Stimulated activated CD4-positive, alpha-beta T cell treated with anti-CD3 and anti-CD28 coated beads, TNF-alpha, amount 100 ng/mL, for 48 hours (primary cell): ENCODE measurements around the gene ENTPD2.

ENCODE experiments used
- DNase-seq, 3 donors: peaks; one replicate each; pipeline ENCODE4 v3.0.0-alpha.2; 2020; ENCODE audit warnings: low read depth in 3 of 3

The ENTPD2 gene

DNA sequence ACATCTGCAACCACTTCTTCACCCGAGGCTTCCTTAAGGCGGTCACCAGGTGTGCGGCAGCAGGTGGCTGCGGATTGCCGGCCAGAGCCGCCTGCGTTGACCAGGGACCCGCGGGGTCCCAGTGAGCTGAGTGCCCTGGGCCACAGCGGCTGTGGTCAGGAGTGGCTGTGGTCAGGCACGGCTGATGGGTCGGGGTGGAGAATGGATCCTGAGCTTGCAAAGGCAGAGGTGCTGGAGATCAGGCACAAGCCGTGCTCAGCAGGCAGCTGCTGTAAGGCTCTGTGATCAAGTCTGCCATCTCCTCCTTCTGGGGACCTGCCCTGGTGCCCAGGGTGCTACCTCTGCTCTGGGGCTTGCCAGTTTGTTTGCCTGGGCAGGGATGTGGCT is 25.5 kb upstream of the ENTPD2 start:
- no peak for DNase-seq

DNA sequence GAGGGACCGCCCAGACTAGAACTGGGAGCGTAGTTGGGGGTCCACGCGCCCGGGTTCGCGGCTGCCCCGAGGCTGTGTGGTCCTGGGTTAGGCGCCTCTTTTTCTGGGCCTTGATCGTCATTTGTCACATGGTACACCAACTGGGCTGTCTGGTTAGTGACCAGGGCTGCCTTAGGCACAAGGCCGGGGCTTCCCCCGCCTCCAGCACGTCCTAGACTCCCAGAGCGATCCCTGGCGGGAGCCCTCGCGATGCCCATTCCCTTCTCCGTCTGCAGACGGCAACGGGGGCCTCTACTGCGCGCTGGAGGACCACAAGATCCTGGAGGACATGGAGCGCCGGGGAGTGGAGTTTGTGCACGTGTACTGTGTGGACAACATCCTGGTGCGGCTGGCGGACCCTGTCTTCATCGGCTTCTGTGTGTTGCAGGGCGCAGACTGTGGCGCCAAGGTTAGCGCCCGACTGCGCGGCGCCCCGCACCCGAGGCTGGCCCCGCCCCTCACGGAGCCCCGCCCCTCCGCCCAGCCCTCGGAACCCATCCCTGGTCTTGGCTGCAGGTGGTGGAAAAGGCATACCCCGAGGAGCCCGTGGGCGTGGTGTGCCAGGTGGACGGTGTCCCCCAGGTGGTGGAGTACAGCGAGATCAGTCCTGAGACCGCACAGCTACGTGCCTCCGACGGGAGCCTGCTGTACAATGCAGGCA is 25.0 kb upstream of the ENTPD2 start:
- DNase-seq: no peak

DNA sequence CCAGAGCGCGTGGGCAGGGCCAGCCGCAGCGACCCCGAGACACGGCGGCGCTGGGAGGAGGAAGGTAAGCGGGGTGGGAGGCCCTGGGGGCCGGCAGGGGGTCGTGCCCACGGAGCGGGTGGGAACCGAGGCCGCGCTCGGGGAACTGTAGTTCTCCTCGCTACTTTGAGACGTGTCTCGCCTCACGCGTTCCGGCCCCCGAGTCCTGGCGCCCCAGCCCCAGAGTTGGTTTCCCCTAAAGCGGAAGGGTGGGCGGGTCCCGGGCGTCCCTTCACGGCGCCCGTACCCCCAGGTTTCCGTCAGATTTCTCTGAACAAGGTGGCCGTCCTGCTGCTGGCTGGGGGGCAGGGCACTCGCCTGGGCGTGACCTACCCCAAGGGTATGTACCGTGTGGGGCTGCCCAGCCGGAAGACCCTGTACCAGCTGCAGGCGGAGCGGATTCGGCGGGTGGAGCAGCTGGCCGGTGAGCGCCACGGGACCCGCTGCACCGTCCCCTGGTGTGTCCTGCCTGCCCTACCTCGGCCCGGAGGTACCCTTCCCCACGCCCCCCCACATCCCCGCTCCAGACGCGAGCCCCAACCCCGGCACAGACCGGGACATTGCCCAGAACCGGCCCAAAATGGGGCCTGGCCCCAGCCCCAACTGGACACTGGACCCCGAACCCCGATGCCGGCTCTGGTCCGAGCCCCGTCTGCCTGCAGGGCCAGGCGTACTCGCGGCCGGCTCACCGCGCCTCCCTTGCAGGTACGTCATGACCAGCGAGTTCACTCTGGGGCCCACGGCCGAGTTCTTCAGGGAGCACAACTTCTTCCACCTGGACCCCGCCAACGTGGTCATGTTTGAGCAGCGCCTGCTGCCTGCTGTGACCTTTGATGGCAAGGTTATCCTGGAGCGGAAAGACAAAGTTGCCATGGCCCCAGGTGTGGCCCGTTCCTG is 24.2 kb upstream of the ENTPD2 start:
- DNase-seq: no peak

DNA sequence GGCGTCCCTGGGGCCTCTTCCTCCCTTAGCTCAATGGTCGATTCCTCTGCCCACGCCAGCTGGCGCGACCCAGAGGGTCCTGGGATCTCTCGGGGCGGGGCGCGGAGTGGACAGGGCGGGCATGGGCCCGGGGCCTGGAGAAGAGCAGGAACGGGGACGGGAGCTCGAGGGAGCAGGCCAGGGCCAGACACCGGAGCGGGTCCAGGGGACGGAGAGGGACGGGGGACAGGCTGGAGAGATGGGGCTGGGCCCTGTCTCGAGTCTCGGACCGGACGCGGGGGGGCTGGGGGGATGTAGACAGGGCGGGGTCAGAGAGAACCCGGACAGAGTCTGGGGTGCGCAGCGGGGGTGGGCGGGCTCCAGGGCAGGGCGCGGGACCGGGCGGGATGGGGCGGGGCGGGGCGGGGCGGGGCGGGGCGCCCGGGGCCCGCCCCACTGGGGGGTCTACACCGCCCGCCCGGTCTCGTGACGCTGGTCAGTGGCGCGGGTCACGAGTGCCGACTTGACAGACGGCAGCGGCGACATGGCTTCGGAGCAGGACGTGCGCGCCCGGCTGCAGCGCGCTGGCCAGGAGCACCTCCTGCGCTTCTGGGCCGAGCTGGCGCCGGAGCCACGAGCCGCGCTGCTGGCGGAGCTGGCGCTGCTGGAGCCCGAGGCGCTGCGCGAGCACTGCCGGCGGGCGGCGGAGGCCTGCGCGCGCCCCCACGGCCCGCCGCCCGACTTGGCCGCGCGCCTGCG is 23.3 kb upstream of the ENTPD2 start, which contains the start of gene UAP1L1:
Gene UAP1L1 (plus strand): TSS at position 508 of the 738 bp plus-strand sequence. CDS start 16 bp downstream, at position 524.
- DNase-seq: no peak

DNA sequence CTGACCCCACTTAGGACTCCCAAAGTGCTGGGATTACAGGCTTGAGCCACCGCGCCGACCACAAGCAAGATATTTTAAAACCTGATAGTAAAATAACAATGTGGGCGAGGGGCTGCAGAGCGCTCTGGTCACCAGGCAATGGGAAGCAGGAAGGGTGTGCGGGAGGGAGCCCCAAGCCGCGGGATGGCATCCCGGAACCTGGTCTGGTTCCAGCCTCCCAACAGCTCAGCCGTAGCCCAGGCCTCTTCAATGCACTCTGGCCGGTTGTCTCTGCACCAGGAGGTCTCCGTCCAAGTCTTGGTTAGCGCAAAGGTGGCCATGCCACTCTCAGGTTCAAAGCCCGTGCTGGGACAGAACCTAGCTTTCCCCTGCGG is 22.8 kb upstream of the ENTPD2 start:
- no peak for DNase-seq

DNA sequence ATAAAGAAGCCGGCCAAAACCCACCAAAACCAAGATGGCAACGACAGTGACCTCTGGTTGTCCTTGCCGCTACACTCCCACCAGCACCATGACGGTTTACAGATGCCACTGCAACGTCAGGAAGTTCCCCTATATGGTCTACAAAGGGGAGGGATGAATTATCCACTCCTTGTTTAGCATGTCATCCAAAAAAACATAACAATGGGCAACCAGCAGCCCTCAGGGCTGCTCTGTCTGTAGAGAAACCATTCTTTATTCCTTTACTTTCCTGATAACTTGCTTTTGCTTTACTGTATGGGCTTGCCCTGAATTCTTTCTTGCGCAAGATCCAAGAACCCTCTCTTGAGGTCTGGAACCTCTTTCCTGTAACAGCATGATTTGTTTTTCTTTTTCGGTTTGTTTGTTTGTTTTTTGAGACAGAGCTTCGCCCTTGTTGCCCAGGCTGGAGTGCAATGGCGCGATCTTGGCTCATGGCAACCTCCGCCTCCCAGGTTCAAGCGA is 21.5 kb upstream of the ENTPD2 start:
- no peak for DNase-seq

DNA sequence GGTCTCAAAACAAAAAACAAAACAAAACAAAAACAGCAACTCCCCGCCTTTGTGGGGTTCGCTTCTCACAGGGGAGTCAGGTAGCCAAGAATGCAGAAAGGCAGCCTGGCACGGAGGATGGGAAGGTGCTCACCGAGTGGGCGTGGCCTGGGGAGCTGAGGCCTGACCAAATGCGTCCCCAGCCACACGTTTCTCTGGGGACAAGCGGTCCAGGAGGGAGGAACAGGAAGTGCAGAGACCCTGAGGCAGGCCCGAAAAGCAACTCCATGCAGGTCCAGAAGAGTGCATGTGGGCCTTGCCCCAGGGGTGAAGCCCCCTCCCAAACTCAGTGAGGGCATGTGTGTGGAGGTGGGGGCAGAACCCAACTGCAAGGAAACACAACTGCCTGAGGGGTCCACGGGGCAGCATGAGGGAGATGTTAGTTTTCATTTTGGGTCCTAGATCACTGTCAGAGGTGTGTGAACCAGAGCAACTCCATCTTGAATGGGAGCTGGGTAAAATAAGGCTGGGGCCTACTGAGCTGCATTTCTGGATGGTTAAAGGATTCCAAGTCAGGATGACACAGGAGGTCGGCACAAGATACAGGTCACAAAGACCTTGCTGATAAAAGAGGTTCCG is 20.9 kb upstream of the ENTPD2 start:
- DNase-seq: no peak

DNA sequence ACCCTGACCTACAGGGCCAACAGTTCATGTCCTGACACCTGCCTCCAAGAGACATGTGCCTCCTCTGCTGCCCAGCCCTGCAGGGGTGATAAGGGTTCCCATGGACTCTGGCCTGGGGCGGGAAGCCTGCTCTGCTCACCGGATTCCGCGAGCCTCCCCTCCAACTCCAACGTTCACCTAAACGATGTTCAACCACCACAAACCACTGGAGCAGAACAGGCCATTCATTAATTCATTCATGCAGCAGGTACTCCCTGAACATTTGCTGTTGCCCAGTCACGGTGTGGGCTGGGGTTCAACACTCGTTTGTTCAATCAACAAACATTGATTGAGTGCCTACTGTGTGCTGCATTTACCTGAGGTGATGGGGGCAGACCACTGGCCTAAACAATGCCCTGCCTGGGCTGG is 20.1 kb upstream of the ENTPD2 start:
- DNase-seq: no peak

DNA sequence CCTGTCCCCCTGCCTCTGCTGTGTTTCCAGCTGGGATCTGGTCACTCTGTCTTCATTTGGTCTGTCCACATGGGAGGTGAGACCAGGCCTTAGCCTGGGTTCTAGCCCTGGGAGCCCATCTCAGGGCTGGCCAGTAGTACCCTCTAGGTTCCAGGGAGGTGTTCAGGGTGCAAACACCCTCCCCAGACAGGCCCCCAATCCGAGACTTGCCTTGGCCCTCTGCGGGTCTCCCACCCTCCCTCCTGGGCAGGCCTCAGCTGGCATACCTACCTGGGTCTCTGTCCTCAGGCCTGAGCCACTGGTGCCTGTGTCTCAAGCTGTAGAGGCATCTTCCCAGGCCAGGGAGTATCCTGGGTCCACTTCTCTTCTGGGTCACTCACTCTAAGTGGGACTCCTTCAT is 17.4 kb upstream of the ENTPD2 start:
- DNase-seq: no peak

DNA sequence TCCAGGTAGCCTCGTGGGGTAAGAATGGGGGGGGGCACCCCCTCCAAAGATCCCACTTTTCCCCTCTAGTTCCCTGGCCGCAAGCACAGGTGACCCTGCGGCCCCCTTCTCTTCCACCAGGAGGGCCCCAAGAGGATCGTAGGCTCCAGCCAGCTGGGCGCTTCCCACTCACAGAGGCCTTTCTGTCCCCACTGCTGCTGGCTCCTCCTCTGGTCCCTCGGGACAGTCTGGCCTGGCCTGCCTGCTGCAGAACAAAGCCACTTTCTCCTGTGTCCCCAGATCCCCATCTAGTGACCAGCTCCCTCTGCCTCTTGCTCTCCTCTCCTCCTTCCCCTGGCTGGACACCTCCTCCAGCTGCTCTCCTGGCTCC is 17.0 kb upstream of the ENTPD2 start:
- DNase-seq: no peak

DNA sequence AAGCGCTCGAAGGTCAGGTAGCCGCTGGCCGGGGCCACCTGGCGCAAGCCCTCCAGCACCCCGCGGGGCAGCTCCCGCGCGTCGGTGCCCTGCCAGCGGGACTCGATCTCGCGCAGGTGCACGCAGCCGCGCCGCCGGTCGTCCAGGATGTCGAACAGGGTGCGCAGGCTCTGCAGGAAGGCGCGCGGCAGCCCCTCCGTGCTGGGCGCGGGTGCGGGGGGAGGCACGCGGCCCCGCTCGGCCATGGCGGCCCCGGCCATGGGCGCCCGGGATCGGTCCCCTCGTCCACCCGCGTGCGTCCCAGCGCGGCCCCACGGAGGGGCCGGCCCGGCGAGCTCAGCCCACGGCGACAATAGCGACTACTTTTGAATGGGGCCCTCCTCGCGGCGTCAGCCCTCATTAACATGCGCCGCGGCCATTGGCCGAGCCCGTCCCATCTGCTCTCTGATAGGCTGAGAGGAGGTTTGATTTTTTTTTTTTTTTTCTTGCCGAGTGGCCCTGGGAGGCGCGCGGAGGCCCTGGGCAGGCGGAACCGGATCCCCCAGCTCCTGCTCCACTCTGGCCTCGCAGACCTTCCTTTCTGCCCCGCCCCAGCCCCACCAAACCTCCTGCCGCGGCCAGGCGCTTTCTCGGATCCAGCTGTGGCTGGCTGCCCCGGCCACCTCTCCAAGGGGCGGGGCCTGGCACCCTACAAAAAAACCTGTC is 16.5 kb upstream of the ENTPD2 start, which contains the start of gene SAPCD2:
Gene SAPCD2 (minus strand): TSS at position 357 of the 705 bp plus-strand sequence. CDS start 97 bp downstream, at position 260.
- DNase-seq: peak; percentile 61 to 73 (median 65)

DNA sequence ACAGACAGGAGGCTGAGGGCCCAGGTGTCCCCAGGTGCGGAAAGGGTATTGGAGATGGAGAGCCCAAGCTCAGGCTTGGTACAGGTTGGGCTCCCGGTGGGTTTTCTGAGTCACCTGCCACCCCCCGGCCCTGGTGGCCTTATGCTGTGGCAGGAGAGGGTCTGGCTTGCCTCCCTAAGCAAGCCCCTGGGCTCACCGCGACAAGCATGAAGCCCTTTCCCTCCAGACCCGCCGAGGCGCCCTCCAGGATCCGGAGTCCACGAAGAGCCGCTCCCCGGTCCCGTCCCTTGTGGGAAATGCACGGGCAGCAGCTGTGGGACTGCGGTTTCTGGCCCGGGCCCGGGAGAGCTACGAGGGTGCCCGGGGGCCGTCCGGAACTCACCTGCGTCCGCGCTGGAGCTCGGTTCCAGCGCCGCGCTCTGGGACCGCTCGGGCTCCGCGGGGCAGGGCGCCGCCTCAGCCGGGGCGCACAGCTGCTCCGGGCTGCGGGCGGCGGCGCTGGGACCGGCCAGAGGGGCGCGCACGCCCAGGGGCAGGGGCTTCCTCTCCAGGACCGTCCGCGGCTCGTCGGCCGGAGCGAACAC is 15.7 kb upstream of the ENTPD2 start:
- DNase-seq: no peak

DNA sequence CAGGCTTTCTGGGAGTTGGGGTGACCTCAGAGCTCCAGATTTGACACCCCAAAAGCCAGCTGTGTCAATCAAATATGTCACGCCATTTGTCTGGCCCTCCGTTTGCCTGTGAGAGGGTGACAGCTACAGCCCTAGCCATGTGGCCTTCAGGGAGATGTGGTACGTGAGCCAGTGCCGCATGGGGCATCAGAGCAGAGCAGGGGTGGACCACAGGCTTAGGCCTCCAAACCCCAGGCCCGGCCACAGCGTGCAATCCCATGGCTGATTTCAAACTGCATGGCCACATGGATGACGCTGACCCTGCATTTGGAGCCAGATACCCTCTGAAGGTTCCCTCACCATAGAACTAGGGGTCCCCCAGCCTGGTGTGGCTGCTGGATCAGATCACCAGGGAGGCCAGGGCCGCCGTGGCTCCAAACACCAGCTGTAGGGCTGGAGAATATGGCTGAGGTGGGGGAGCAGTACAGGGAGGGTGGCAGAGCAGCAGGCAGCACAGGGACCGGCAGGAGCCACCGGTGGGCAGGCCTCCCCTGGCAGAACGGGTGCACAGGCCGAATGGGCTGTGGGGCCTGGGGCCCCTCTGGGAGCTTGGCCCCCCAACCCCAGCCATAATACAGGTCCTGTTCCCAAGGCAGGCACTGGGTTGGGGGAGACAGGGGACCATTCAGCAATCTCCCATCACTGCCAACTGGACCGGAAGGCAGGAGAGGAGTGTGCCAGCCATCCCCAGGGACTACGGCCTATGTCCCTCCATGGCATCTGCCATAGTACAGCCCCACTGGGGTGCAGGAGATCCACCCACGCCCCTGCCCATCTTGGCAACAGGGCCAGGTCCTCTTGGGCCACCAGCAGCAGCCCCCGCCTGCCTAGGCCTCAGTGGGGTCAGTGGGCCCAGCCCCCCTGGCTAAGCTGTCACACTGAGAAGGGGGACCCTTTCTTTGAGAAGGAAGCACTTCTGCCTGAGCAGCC is 15.0 kb upstream of the ENTPD2 start:
- DNase-seq: no peak

DNA sequence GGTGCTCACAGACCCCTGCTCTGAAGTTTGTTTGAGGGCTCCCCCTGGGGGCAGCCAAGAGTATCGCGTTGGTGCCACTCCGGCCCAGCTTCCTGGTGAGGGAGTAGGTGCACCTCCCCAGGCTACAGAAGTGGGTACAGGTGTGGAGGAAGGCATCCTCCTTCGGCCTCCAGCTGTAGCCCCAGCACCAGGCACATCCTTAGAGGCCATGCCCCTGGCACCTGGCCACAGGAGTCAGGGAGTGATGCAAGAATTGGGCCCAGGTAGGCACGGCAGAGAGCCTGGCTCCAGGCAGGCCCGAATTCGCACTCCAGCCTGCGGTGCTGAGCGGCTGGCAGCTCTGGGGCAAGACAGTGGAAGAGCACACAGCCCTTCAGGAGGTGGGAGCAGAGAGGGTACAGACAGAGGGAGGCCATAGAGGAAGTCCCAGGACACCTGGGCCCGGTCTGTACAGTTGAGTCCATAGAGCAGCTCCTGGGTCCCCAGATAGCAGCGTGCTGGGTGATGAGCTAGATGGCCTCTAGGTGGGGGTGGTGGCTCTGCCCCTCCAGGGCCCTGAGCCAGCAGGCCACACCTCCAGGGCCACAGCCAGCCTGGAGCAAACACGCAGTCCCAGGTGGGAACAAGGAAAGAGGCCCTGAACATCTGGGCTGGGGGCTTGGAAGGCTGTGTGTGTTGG is 14.1 kb upstream of the ENTPD2 start:
- peak; percentile 71 to 80 (median 75) for DNase-seq

DNA sequence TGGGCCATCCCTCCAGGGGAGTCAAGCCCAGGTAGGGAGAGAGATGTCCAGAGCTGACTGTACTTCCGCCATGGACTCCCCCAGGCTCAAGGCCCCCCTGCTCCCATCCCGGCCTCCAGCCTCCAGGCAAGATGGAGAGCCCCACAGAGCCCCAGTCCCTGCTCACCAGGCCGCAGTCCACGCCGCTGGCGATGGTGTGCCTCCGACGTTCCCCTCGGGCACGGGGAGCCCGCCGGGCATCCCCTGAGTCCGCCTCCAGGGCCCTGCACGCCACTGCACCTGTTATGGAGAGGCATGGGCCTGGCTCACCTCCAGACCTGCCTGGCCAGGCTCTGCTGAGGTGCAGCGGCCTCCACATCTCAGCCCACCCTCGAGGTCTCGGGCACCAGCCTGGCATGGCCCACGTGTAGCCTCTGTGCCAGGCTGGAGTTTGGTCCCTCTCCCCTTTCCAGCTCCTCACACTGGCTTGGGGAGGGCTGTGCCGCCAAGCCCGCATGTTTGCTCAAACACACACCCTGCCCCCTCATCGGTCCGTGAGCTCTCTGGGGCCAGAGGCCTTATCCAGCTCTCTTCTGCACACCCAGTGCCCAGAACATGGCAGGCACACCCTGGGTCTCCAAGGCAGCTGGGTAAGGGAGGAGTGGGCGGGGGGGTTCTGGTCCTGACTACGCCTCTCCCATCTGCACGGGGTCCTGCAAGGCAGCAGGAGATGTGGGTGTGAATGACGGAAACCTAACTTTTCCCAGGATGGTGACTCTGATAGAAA is 12.4 kb upstream of the ENTPD2 start:
- no peak for DNase-seq

DNA sequence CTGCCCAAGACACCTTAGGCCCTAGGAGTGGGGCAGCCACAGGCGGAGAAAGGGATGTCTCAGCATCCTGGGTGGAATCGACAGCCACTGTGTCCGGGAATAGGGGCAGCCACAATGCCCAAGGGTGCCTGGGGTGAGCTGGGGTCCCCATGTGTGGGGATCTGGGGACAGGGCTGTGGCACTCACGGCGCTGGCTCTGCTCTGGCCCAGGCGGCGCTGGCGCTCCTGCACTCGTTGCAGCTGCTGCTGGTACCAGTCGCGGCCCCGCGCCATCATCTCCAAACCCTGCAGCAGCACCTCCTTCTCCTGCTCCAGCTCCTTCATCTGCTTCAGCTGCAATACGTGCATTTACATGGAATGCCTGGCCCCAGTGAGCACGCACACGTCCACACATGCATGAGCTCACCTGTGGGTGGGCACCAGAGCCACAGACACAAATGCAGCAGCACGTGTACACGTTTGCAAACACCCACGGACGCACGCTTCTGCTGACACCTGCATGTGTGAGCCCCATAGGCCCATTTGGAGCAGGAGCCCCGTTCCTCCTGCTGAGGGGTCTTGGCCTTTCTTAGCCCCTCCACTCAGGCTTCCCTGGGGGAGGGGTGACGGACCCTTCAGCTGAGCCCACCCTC is 11.6 kb upstream of the ENTPD2 start:
- no peak for DNase-seq

DNA sequence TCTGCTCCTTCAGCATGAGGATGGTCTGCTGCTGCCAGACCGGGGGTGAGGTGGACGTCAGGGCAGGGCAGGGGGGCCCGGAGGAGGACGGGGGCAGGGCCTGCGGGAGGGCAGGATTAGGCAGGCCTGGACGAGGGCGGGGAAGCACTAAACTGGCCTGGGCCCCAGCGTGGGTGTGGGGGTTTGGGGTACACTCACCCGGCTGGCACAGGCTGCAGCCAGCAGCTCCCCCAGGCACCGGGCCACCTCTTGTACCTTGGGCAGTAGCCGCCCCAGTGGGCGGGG is 11.0 kb upstream of the ENTPD2 start:
- no peak for DNase-seq
